Measurements from ENCODE around the gene DUSP19. TPM values are rescaled to one million over a fixed set of nuclear protein-coding genes. Genes with fewer than 3 reads are reported as not detected.

Gene DUSP19
- total RNA-seq, 1 donor from 2014 or later = 6.2 TPM

DNA sequence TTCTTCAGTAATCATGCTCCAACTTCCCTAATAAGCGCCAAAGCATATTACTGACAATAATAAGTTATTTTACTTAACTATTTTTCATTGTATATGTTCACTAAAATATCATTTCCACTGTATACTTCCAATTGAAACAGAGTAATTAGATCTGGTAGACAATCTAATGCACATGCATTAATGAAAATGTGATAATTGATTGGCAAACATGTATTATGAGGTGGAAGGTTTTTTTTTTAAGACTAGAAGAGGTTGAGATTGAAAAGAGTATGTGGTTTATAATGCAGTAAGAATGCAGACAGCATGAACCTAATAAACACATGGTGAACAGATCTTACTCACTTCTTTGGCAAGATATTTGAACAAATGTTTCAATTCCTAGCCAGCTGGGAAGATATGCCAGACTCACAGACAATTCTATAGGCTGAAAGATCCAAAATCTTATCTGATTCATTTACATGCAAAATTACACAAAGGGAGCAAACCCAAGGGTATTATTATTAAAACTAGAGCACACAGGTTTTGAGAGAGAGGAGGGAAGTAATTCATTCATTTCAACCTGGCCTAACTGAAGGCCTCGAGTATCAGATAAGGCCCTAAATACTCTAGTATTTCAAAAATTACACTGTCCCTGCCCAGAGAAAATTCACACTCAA is 43.1 kb upstream of the DUSP19 start:
- DNase-seq (ENCODE audit: extremely low spot score, unreplicated experiment) = no peak
- Mint-ChIP-seq H3K27ac (peak overlapping the region; percentile 91), H3K4me3 (peak overlapping the region; percentile 95), H3K27me3 (peaks cover 12% of the 10 kb centered on the region), H3K9me3 (no peaks in the 10 kb centered on the region), H3K4me1 (ENCODE audit: unreplicated experiment) (peaks cover 42% of the 10 kb centered on the region), H3K36me3 (no peaks in the 10 kb centered on the region)
- TF ChIP-seq, protein P1, sequence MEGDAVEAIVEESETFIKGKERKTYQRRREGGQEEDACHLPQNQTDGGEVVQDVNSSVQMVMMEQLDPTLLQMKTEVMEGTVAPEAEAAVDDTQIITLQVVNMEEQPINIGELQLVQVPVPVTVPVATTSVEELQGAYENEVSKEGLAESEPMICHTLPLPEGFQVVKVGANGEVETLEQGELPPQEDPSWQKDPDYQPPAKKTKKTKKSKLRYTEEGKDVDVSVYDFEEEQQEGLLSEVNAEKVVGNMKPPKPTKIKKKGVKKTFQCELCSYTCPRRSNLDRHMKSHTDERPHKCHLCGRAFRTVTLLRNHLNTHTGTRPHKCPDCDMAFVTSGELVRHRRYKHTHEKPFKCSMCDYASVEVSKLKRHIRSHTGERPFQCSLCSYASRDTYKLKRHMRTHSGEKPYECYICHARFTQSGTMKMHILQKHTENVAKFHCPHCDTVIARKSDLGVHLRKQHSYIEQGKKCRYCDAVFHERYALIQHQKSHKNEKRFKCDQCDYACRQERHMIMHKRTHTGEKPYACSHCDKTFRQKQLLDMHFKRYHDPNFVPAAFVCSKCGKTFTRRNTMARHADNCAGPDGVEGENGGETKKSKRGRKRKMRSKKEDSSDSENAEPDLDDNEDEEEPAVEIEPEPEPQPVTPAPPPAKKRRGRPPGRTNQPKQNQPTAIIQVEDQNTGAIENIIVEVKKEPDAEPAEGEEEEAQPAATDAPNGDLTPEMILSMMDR (conservative IDR thresholded peaks at IDR 0.05) = no peak

DNA sequence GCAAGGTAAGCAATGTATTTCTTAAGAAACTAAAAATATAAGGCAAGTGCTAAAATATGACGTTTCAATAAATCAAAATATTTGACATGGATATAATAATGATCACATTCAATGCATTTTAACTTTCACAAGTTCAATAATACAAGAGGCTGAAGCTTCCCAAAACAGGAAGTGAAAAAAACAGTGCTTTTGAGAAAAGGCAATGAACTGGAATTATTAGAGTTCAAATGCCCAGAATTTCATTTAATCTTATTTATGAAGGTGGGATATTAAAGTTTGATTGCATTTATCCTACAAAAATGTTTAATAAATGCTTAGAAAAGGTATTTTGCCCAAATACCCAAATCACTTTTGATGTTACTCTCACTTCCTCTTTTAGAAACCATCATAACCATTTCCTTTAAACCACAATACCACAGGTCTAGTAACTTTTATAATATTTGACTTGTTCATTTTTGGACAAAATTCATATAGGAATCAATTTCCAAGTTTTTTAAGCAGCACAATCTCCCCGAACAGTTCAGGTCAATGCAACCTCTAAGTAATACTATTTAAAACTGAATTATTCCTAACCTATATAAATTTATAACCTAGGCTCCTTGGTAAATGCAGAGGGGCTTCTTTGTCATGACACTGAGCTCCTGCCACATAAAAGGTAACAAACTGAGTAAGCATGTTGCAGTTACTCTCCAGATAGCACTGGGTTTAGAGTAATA is 42.4 kb upstream of the DUSP19 start:
- Mint-ChIP-seq H3K27me3 (peaks cover 12% of the 10 kb centered on the region), H3K27ac (peak overlapping the region; percentile 99), H3K36me3 (no peaks in the 10 kb centered on the region), H3K9me3 (no peaks in the 10 kb centered on the region), H3K4me3 (peak overlapping the region; percentile 95), H3K4me1 (ENCODE audit: unreplicated experiment) (peaks cover 42% of the 10 kb centered on the region)
- no peak for DNase-seq (ENCODE audit: extremely low spot score, unreplicated experiment)
- TF ChIP-seq, protein P1 (conservative IDR thresholded peaks at IDR 0.05) = no peak

DNA sequence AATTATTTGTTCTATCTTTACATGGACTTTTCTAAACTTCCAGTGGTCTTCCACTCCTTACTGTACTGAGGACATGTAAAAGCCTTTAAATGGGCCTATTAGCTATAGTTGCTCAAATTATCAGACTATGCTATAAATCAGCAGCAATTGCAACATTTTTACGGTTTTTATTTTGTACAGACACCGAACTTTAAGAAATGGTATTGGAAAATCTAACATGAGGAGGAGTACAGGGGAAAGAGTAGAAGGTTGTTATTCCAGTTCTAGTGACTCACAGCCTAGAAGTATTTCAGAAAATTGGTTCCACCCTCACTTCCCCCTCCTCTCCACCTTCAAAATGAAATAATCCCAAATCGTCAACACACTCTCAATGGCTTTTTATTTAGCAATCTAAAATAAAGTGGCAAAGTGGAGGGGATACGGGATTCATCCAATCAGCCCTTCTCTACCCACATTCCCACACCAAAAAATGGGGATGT is 41.4 kb upstream of the DUSP19 start:
- DNase-seq (ENCODE audit: extremely low spot score, unreplicated experiment) = no peak

DNA sequence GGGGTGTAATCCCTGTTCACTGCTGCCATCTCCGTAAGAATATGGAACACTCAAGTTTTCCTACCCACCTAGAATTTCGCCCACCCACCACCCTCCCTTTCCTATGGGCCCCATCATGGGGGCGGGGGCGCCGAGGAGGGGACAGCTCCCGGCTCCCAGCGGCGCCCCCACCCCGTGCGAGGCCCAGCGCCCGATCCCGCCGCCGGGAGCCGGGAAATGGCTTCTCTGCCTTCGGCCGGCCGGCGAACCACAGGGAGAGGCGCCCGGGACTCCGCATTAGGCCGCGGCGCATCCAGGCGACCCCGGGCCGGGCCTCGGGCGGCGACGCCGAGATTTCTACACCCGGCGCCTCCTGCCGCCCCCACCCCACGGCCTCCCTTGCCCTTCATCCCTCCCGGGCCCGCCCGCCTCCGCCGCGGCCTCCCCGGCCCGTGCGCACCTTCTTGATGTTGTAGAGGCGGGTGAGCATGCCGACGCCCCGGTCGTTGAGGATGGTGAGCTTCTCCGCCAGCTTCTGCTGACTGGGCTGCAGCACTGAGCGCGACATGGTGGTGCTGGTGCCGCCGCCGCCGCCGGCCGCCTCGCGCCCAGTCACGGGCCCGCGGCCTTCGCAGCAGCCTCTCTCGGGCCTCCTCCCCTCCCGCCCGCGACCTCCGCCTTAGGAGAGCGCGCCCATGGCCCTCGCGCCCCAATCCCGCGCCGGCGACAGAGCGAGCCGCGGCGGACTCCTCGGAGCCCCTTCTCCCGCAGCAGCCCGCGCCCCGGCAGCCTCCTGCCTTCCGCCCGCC is 40.8 kb upstream of the DUSP19 start:
- Mint-ChIP-seq H3K36me3 (no peaks in the 10 kb centered on the region), H3K27me3 (peaks cover 16% of the 10 kb centered on the region), H3K9me3 (no peaks in the 10 kb centered on the region), H3K4me1 (ENCODE audit: unreplicated experiment) (peaks cover 37% of the 10 kb centered on the region), H3K27ac (peak overlapping the region; percentile 99), H3K4me3 (peak overlapping the region; percentile 95)
- no peak for DNase-seq (ENCODE audit: extremely low spot score, unreplicated experiment)
- TF ChIP-seq, protein P1 (conservative IDR thresholded peaks at IDR 0.05) = no peak

More for the DNA sequence above, 41.4 kb upstream of the DUSP19 start:
- Mint-ChIP-seq H3K27ac (peak overlapping the region; percentile 99), H3K4me3 (peak overlapping the region; percentile 95), H3K27me3 (peaks cover 15% of the 10 kb centered on the region), H3K4me1 (ENCODE audit: unreplicated experiment) (peaks cover 38% of the 10 kb centered on the region), H3K9me3 (no peaks in the 10 kb centered on the region), H3K36me3 (no peaks in the 10 kb centered on the region)
- TF ChIP-seq, protein P1 (conservative IDR thresholded peaks at IDR 0.05) = no peak

Measured in type B pancreatic cell (in vitro differentiated cells).